Body of pancreas (tissue), 4 donors: ENCODE measurements around the gene NMRK2. TPM values are rescaled to one million over a fixed set of nuclear protein-coding genes. Genes with fewer than 3 reads are reported as not detected.

Source experiments
- ATAC-seq: fragments of 150-250 bp; one replicate; pipeline ENCODE4 v1.9.1; 2016
- DNase-seq, 4 donors: peaks; one replicate each; pipeline ENCODE4 v3.0.0-alpha.2; 2019
- H3K27ac ChIP-seq, 4 donors: fragments of 200-600 bp; sonication (generic); 1 replicate in 3 of 4; 2 replicates in 1 of 4; pipeline versions ENCODE4 v1.5.1 to v1.6.1; 2016 to 2019; ENCODE audit warnings: mild to moderate bottlenecking in 1 of 4, mixed read lengths in 1 of 4, moderate library complexity in 1 of 4
- H3K27me3 ChIP-seq, 2 donors: fragments of 200-600 bp; sonication (generic); one replicate each; pipeline ENCODE4 v1.6.0; 2016; ENCODE audit warnings: mild to moderate bottlenecking in 1 of 2
- H3K36me3 ChIP-seq, 2 donors: fragments of 200-600 bp; sonication (generic); replicated peaks in 1 of 2; 2 replicates each; pipeline ENCODE4 v1.5.1; 2016; ENCODE audit warnings: low read depth in 2 of 2; ENCODE audit not compliant: insufficient read depth in 1 of 2
- H3K4me1 ChIP-seq: fragments of 200-600 bp; sonication (generic); one replicate; pipeline ENCODE4 v1.6.0; 2016
- H3K4me3 ChIP-seq, 2 donors: fragments of 200-600 bp; sonication (generic); 1 replicate in 1 of 2; 2 replicates in 1 of 2; pipeline ENCODE4 v1.5.1; 2016 to 2019
- H3K9me3 ChIP-seq, 3 donors: fragments of 200-600 bp; sonication (generic); 1 replicate in 2 of 3; 2 replicates in 1 of 3; pipeline ENCODE4 v1.5.1; 2016
- CTCF ChIP-seq, 7 experiments: fragments of 450-650 bp in 4 of 7; fragments of 200-600 bp in 3 of 7; sonication (generic) in 3 of 7; IDR thresholded peaks; one replicate each; pipeline ENCODE4 v1.5.1; 2016 to 2019; ENCODE audit warnings: antibody characterized with exemption in 7 of 7
- POLR2A ChIP-seq, 3 donors: fragments of 450-650 bp; IDR thresholded peaks; one replicate each; pipeline ENCODE4 v1.6.1; 2016; ENCODE audit warnings: antibody characterized with exemption in 3 of 3, mild to moderate bottlenecking in 2 of 3
- WGBS, 2 donors: methylation state at CpG; one replicate each; pipeline ENCODE4 v1.1.5; 2017; 5-methylcytosine and 5-hydroxymethylcytosine counted together
- intact Hi-C: fragments of 100-400 bp; cut with DNase I; formaldehyde crosslinking; loops from one replicate; pipeline ENCODE4 v1.15.1; 2023
- total RNA-seq, 2 donors: library from RNA; depleted of rRNA; stranded (reverse); fragments of >200 nt; gene quantifications; one replicate each; pipeline ENCODE4 v1.1.0, GENCODE V29; 2016

The NMRK2 gene
- total RNA-seq, 2 donors from 2014 or later: not detected

- WGBS, 2 donors: 74 to 76% methylated on average over 7 to 9 of the region's 9 CpGs
- Histone ChIP-seq H3K9me3 (peaks cover 0 to 11% (median 0%) of the 10 kb centered on the region in 3 donors), H3K4me3 (no peak overlapping the region), H3K27ac (no peak overlapping the region), H3K4me1 (no peaks in the 10 kb centered on the region), H3K36me3 (no peaks in the 10 kb centered on the region), H3K27me3 (no peaks in the 10 kb centered on the region)
- DNase-seq (no peak), ATAC-seq (no peak)
- TF ChIP-seq POLR2A (IDR thresholded peaks at IDR 0.05) (no peak), CTCF (IDR thresholded peaks at IDR 0.05) (no peak)
- intact Hi-C loops: no loop called here
Observed at GRCh38 chr19:3914199-3914598, 18.7 kb upstream of the NMRK2 start.

- Histone ChIP-seq H3K27ac (no peak overlapping the region), H3K36me3 (no peaks in the 10 kb centered on the region), H3K4me1 (no peaks in the 10 kb centered on the region), H3K9me3 (peaks cover 0 to 6% (median 0%) of the 10 kb centered on the region in 3 donors), H3K27me3 (no peaks in the 10 kb centered on the region), H3K4me3 (no peak overlapping the region)
- ATAC-seq (no peak), DNase-seq (no peak)
- intact Hi-C loops: no loop called here
- TF ChIP-seq POLR2A (IDR thresholded peaks at IDR 0.05) (no peak), CTCF (IDR thresholded peaks at IDR 0.05) (no peak)
- 83% methylated on average over 5 of the region's 5 CpGs for WGBS, 2 donors
Observed at GRCh38 chr19:3916033-3916432, 16.8 kb upstream of the NMRK2 start.

- TF ChIP-seq POLR2A (IDR thresholded peaks at IDR 0.05) (no peak), CTCF (IDR thresholded peaks at IDR 0.05) (no peak)
- DNase-seq (no peak), ATAC-seq (no peak)
- Histone ChIP-seq H3K4me1 (no peaks in the 10 kb centered on the region), H3K4me3 (no peak overlapping the region), H3K36me3 (no peaks in the 10 kb centered on the region), H3K27me3 (no peaks in the 10 kb centered on the region), H3K27ac (no peak overlapping the region), H3K9me3 (peaks cover 0 to 14% (median 0%) of the 10 kb centered on the region in 3 donors)
- WGBS, 2 donors: 90 to 93% methylated on average over 8 of the region's 8 CpGs
- intact Hi-C loops: no loop called here
Observed at GRCh38 chr19:3919793-3920192, 13.1 kb upstream of the NMRK2 start.

- Histone ChIP-seq H3K9me3 (peaks cover 0 to 14% (median 0%) of the 10 kb centered on the region in 3 donors), H3K27ac (no peak overlapping the region), H3K36me3 (no peaks in the 10 kb centered on the region), H3K27me3 (no peaks in the 10 kb centered on the region), H3K4me1 (no peaks in the 10 kb centered on the region), H3K4me3 (no peak overlapping the region)
- no peak for ATAC-seq
- TF ChIP-seq POLR2A (IDR thresholded peaks at IDR 0.05) (no peak), CTCF (IDR thresholded peaks at IDR 0.05) (no peak)
- DNase-seq: no peak
- intact Hi-C loops: no loop called here
Observed at GRCh38 chr19:3923096-3923758, 9.6 kb upstream of the NMRK2 start.

GRCh38 chr19:3923912-3924311 is 9.0 kb upstream of the NMRK2 start:
- intact Hi-C loops: no loop called here
- H3K4me3 ChIP-seq: no peak overlapping the region
- H3K27ac ChIP-seq: no peak overlapping the region
- TF ChIP-seq POLR2A (IDR thresholded peaks at IDR 0.05): no peak
- TF ChIP-seq CTCF (IDR thresholded peaks at IDR 0.05): no peak
- no peaks in the 10 kb centered on the region for H3K27me3 ChIP-seq
- no peaks in the 10 kb centered on the region for H3K4me1 ChIP-seq
- DNase-seq (no peak), ATAC-seq (no peak)
- 68 to 88% methylated on average over 1 of the region's 1 CpG for WGBS, 2 donors
- H3K36me3 ChIP-seq: no peaks in the 10 kb centered on the region
- H3K9me3 ChIP-seq: peaks cover 0 to 14% (median 0%) of the 10 kb centered on the region in 3 donors
